ENCODE data around the gene CSF1R. TPM values are rescaled to one million over a fixed set of nuclear protein-coding genes. Genes with fewer than 3 reads are reported as not detected.
"Not testable (repeated sequence)": the region's sequence is repeated elsewhere in the genome, so short reads cannot be mapped to it uniquely, and the experiment has no call there.

The CSF1R gene
- polyA plus RNA-seq, 1 donor from 2014 or later: not detected

- no peaks in the 10 kb centered on the region for H3K79me2 ChIP-seq (replicated peaks; ENCODE audit: insufficient read depth, low read length)
- no peak for TF ChIP-seq RAD21 (conservative IDR thresholded peaks at IDR 0.05)
- no peak for TF ChIP-seq REST (IDR thresholded peaks at IDR 0.05; ENCODE audit: borderline replicate concordance)
- no peak for TF ChIP-seq SMC3 (conservative IDR thresholded peaks at IDR 0.05; ENCODE audit: poor library complexity)
- no peak for TF ChIP-seq POLR2AphosphoS5 (IDR thresholded peaks at IDR 0.05)
- no peak for TF ChIP-seq MXI1 (conservative IDR thresholded peaks at IDR 0.05; ENCODE audit: poor library complexity, severe bottlenecking)
- no peak for TF ChIP-seq EP300 (conservative IDR thresholded peaks at IDR 0.05; ENCODE audit: poor library complexity, severe bottlenecking)
- TF ChIP-seq CTCF (IDR thresholded peaks at IDR 0.05; ENCODE audit: poor library complexity, severe bottlenecking): no peak
- TF ChIP-seq EZH2 (IDR thresholded peaks at IDR 0.05; ENCODE audit: borderline replicate concordance, insufficient read depth, low read length, poor library complexity, severe bottlenecking): no peak
- TF ChIP-seq TAF1 (IDR thresholded peaks at IDR 0.05; ENCODE audit: low read depth): no peak
- H3K36me3 ChIP-seq (ENCODE audit: insufficient read depth, low read length): no peaks in the 10 kb centered on the region
- H3K9me2 ChIP-seq (ENCODE audit: insufficient read depth, low read length): no peaks in the 10 kb centered on the region
- H3K27me3 ChIP-seq (ENCODE audit: insufficient read depth, low read depth, low read length): no peaks in the 10 kb centered on the region
- no peak overlapping the region for H3K27ac ChIP-seq (ENCODE audit: low read length)
- H3F3A ChIP-seq (ENCODE audit: insufficient read depth, low read length, poor library complexity, severe bottlenecking): no peaks in the 10 kb centered on the region
- no peaks in the 10 kb centered on the region for H4K20me1 ChIP-seq (ENCODE audit: insufficient read depth)
- no peak overlapping the region for H2AFZ ChIP-seq (ENCODE audit: low read depth, low read length)
- no peak overlapping the region for H3K4me2 ChIP-seq (ENCODE audit: low read length)
- H3K9me3 ChIP-seq (ENCODE audit: low read length): no peaks in the 10 kb centered on the region
- no peak overlapping the region for H3K9ac ChIP-seq (ENCODE audit: low read length)
- no peak overlapping the region for H3K4me3 ChIP-seq (ENCODE audit: low read length)
Observed at GRCh38 chr5:150052226-150052955, 34.0 kb downstream of the CSF1R start.

DNA sequence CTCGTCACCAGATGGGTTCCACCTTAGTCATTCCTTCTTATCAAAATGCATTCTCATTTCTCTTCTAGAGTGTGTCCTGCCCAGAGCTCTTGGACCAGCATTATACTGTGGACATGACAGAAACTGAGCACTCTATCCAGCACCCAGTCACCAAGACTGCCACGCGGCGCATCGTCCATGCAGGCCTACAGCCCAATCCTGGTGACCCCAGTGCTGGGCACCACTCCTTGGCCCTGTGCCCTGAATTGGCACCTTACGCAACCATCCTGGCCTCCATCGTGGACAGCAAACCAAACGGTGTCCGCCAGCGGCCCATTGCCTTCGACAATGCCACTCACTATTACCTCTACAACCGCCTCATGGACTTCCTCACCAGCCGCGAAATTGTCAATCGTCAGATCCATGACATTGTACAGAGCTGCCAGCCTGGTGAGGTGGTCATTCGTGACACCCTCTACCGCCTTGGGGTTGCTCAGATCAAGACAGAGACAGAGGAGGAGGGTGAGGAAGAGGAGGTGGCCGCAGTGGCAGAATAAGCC is 34.6 kb downstream of the CSF1R start:
- Histone ChIP-seq H2AFZ (ENCODE audit: low read depth, low read length) (no peak overlapping the region), H3K79me2 (replicated peaks; ENCODE audit: insufficient read depth, low read length) (no peaks in the 10 kb centered on the region), H3K9me2 (ENCODE audit: insufficient read depth, low read length) (no peaks in the 10 kb centered on the region), H3K4me2 (ENCODE audit: low read length) (no peak overlapping the region), H3K4me3 (ENCODE audit: low read length) (no peak overlapping the region), H3K27ac (ENCODE audit: low read length) (no peak overlapping the region), H3K9me3 (ENCODE audit: low read length) (no peaks in the 10 kb centered on the region), H4K20me1 (ENCODE audit: insufficient read depth) (no peaks in the 10 kb centered on the region), H3F3A (ENCODE audit: insufficient read depth, low read length, poor library complexity, severe bottlenecking) (no peaks in the 10 kb centered on the region), H3K9ac (ENCODE audit: low read length) (no peak overlapping the region), H3K27me3 (ENCODE audit: insufficient read depth, low read depth, low read length) (no peaks in the 10 kb centered on the region), H3K36me3 (ENCODE audit: insufficient read depth, low read length) (no peaks in the 10 kb centered on the region)
- TF ChIP-seq MXI1 (conservative IDR thresholded peaks at IDR 0.05; ENCODE audit: poor library complexity, severe bottlenecking) (no peak), SMC3 (conservative IDR thresholded peaks at IDR 0.05; ENCODE audit: poor library complexity) (no peak)

DNA sequence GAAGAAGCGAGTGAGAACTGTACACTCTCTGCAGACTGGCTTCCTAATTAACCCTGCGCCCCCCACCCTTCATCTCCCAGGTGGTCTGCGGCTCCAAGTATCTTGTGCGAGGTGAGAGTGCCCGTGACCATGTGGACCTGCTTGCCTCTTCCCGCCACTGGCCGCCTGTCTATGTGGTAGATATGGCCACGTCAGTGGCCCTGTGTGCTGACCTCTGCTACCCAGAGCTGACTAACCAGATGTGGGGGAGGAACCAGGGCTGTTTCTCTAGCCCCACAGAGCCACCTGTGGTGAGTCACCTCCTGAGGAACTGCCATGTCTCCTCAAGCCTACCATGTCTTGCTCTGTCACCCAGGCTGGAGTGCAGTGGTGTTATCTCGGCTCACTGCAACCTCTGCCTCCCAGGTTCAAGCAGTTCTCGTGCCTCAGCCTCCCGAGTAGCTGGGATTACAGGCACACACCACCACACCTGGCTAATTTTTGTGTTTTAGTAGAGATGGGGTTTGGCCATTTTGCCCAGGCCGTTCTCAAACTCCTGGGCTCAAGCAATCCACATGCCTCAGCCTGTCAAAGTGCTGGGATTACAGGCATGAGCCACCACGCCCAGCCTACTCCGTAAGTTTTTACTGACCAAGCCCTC is 36.1 kb downstream of the CSF1R start:
- not testable (repeated sequence) for H3K27me3 ChIP-seq (ENCODE audit: insufficient read depth, low read depth, low read length); H3K9me2 ChIP-seq (ENCODE audit: insufficient read depth, low read length); H3K9ac ChIP-seq (ENCODE audit: low read length); H3K9me3 ChIP-seq (ENCODE audit: low read length); H3K27ac ChIP-seq (ENCODE audit: low read length); H3K36me3 ChIP-seq (ENCODE audit: insufficient read depth, low read length); H3K4me2 ChIP-seq (ENCODE audit: low read length); H3F3A ChIP-seq (ENCODE audit: insufficient read depth, low read length, poor library complexity, severe bottlenecking); H4K20me1 ChIP-seq (ENCODE audit: insufficient read depth); H2AFZ ChIP-seq (ENCODE audit: low read depth, low read length); H3K79me2 ChIP-seq (replicated peaks; ENCODE audit: insufficient read depth, low read length); H3K4me3 ChIP-seq (ENCODE audit: low read length)

Data from neural cell (in vitro differentiated cells).